Measurements from ENCODE around the gene ST6GALNAC2.
A peak's percentile ranks its signal among the peaks of the same experiment; 100 is the strongest.

The ST6GALNAC2 gene

GRCh38 chr17:76577876-76578275 is 7.8 kb downstream of the ST6GALNAC2 start:
- H3K4me1 ChIP-seq (ENCODE audit: control insufficient read depth in 1 of 2, insufficient read depth in 2 of 2, low read length in 2 of 2): no peaks in the 10 kb centered on the region
- no peak overlapping the region for H3K4ac ChIP-seq (ENCODE audit: low read depth, low read length)
- no peak overlapping the region for H3K4me3 ChIP-seq (ENCODE audit: low read depth, low read length)
- no peaks in the 10 kb centered on the region for H3K36me3 ChIP-seq (ENCODE audit: control insufficient read depth in 1 of 2, insufficient read depth in 2 of 2, low read length in 2 of 2)
- no peaks in the 10 kb centered on the region for H3K79me1 ChIP-seq (ENCODE audit: low read length)
- H2BK12ac ChIP-seq (ENCODE audit: low read length): no peak overlapping the region
- DNase-seq: no peak
- no peaks in the 10 kb centered on the region for H3K27me3 ChIP-seq (ENCODE audit: insufficient read depth, low read length)
- no peak overlapping the region for H2BK5ac ChIP-seq (ENCODE audit: low read depth, low read length, poor library complexity)
- H4K91ac ChIP-seq (ENCODE audit: low read depth, low read length): no peak overlapping the region
- H3K9me3 ChIP-seq (ENCODE audit: insufficient read depth, low read depth, low read length): no peaks in the 10 kb centered on the region
- WGBS (ENCODE audit: extremely low coverage, insufficient coverage, insufficient read length): no CpG with 5 or more reads among the region's 7 CpGs
- no peak overlapping the region for H4K8ac ChIP-seq (ENCODE audit: low read depth, low read length)
- no peak overlapping the region for H3K9ac ChIP-seq (ENCODE audit: low read length)
- H3K27ac ChIP-seq (ENCODE audit: low read depth, low read length): no peak overlapping the region
- H3K14ac ChIP-seq (ENCODE audit: low read length): no peak overlapping the region
- H3K23ac ChIP-seq (ENCODE audit: low read length): no peak overlapping the region
- no peak overlapping the region for H2BK120ac ChIP-seq (ENCODE audit: insufficient read depth, low read length, poor library complexity)
- no peak overlapping the region for H3K4me2 ChIP-seq (ENCODE audit: low read length)
- H3K18ac ChIP-seq (ENCODE audit: low read length): no peak overlapping the region
- H2AK5ac ChIP-seq (ENCODE audit: low read length): no peak overlapping the region
- H4K12ac ChIP-seq (ENCODE audit: low read depth, low read length): no peak overlapping the region
- no peaks in the 10 kb centered on the region for H3K79me2 ChIP-seq (ENCODE audit: control insufficient read depth, insufficient read depth, low read length, poor library complexity)
- no peak overlapping the region for H2AFZ ChIP-seq (ENCODE audit: insufficient read depth, low read length, poor library complexity)

GRCh38 chr17:76576189-76576588 is 9.5 kb downstream of the ST6GALNAC2 start:
- Histone ChIP-seq H3K4me2 (ENCODE audit: low read length) (no peak overlapping the region), H3K27ac (ENCODE audit: low read depth, low read length) (no peak overlapping the region), H3K27me3 (ENCODE audit: insufficient read depth, low read length) (no peaks in the 10 kb centered on the region), H4K8ac (ENCODE audit: low read depth, low read length) (no peak overlapping the region), H3K36me3 (ENCODE audit: control insufficient read depth in 1 of 2, insufficient read depth in 2 of 2, low read length in 2 of 2) (no peaks in the 10 kb centered on the region), H3K9me3 (ENCODE audit: insufficient read depth, low read depth, low read length) (no peaks in the 10 kb centered on the region), H3K4me3 (ENCODE audit: low read depth, low read length) (no peak overlapping the region), H3K79me1 (ENCODE audit: low read length) (no peaks in the 10 kb centered on the region), H3K9ac (ENCODE audit: low read length) (no peak overlapping the region), H4K12ac (ENCODE audit: low read depth, low read length) (no peak overlapping the region), H2BK12ac (ENCODE audit: low read length) (no peak overlapping the region), H2BK5ac (ENCODE audit: low read depth, low read length, poor library complexity) (no peak overlapping the region), H3K14ac (ENCODE audit: low read length) (no peak overlapping the region), H3K79me2 (ENCODE audit: control insufficient read depth, insufficient read depth, low read length, poor library complexity) (no peaks in the 10 kb centered on the region), H2AK5ac (ENCODE audit: low read length) (no peak overlapping the region), H3K18ac (ENCODE audit: low read length) (no peak overlapping the region), H3K4me1 (ENCODE audit: control insufficient read depth in 1 of 2, insufficient read depth in 2 of 2, low read length in 2 of 2) (no peaks in the 10 kb centered on the region), H2AFZ (ENCODE audit: insufficient read depth, low read length, poor library complexity) (no peak overlapping the region), H4K91ac (ENCODE audit: low read depth, low read length) (no peak overlapping the region), H3K23ac (ENCODE audit: low read length) (no peak overlapping the region), H2BK120ac (ENCODE audit: insufficient read depth, low read length, poor library complexity) (no peak overlapping the region), H3K4ac (ENCODE audit: low read depth, low read length) (no peak overlapping the region)
- WGBS (ENCODE audit: extremely low coverage, insufficient coverage, insufficient read length): 100% methylated on average over 1 of the region's 9 CpGs
- peak in 1 of 2 donors; percentile 40 for DNase-seq

GRCh38 chr17:76575570-76575969 is 10.1 kb downstream of the ST6GALNAC2 start:
- no peak overlapping the region for H2AFZ ChIP-seq (ENCODE audit: insufficient read depth, low read length, poor library complexity)
- no peak overlapping the region for H3K27ac ChIP-seq (ENCODE audit: low read depth, low read length)
- H3K4me2 ChIP-seq (ENCODE audit: low read length): no peak overlapping the region
- H4K91ac ChIP-seq (ENCODE audit: low read depth, low read length): no peak overlapping the region
- no peak overlapping the region for H2BK12ac ChIP-seq (ENCODE audit: low read length)
- no peak overlapping the region for H3K23ac ChIP-seq (ENCODE audit: low read length)
- H3K79me1 ChIP-seq (ENCODE audit: low read length): no peaks in the 10 kb centered on the region
- WGBS (ENCODE audit: extremely low coverage, insufficient coverage, insufficient read length): no CpG with 5 or more reads among the region's 5 CpGs
- H4K12ac ChIP-seq (ENCODE audit: low read depth, low read length): no peak overlapping the region
- H2BK120ac ChIP-seq (ENCODE audit: insufficient read depth, low read length, poor library complexity): no peak overlapping the region
- DNase-seq: no peak
- peaks cover 0 to 1% of the 10 kb centered on the region in 2 experiments for H3K4me1 ChIP-seq (ENCODE audit: control insufficient read depth in 1 of 2, insufficient read depth in 2 of 2, low read length in 2 of 2)
- H3K27me3 ChIP-seq (ENCODE audit: insufficient read depth, low read length): no peaks in the 10 kb centered on the region
- H3K9me3 ChIP-seq (ENCODE audit: insufficient read depth, low read depth, low read length): no peaks in the 10 kb centered on the region
- no peak overlapping the region for H2BK5ac ChIP-seq (ENCODE audit: low read depth, low read length, poor library complexity)
- H3K4ac ChIP-seq (ENCODE audit: low read depth, low read length): no peak overlapping the region
- no peaks in the 10 kb centered on the region for H3K79me2 ChIP-seq (ENCODE audit: control insufficient read depth, insufficient read depth, low read length, poor library complexity)
- H3K9ac ChIP-seq (ENCODE audit: low read length): no peak overlapping the region
- no peak overlapping the region for H3K14ac ChIP-seq (ENCODE audit: low read length)
- H3K4me3 ChIP-seq (ENCODE audit: low read depth, low read length): no peak overlapping the region
- no peak overlapping the region for H4K8ac ChIP-seq (ENCODE audit: low read depth, low read length)
- H3K18ac ChIP-seq (ENCODE audit: low read length): no peak overlapping the region
- H3K36me3 ChIP-seq (ENCODE audit: control insufficient read depth in 1 of 2, insufficient read depth in 2 of 2, low read length in 2 of 2): no peaks in the 10 kb centered on the region
- no peak overlapping the region for H2AK5ac ChIP-seq (ENCODE audit: low read length)

- no peak overlapping the region for H3K18ac ChIP-seq (ENCODE audit: low read length)
- H3K4me3 ChIP-seq (ENCODE audit: low read depth, low read length): no peak overlapping the region
- no peak overlapping the region for H4K8ac ChIP-seq (ENCODE audit: low read depth, low read length)
- no peaks in the 10 kb centered on the region for H3K9me3 ChIP-seq (ENCODE audit: insufficient read depth, low read depth, low read length)
- H2BK5ac ChIP-seq (ENCODE audit: low read depth, low read length, poor library complexity): no peak overlapping the region
- no peak overlapping the region for H2BK120ac ChIP-seq (ENCODE audit: insufficient read depth, low read length, poor library complexity)
- no peaks in the 10 kb centered on the region for H3K36me3 ChIP-seq (ENCODE audit: control insufficient read depth in 1 of 2, insufficient read depth in 2 of 2, low read length in 2 of 2)
- peaks cover 0 to 4% of the 10 kb centered on the region in 2 experiments for H3K4me1 ChIP-seq (ENCODE audit: control insufficient read depth in 1 of 2, insufficient read depth in 2 of 2, low read length in 2 of 2)
- H3K14ac ChIP-seq (ENCODE audit: low read length): no peak overlapping the region
- H3K4ac ChIP-seq (ENCODE audit: low read depth, low read length): no peak overlapping the region
- no peak overlapping the region for H3K4me2 ChIP-seq (ENCODE audit: low read length)
- no peak overlapping the region for H2BK12ac ChIP-seq (ENCODE audit: low read length)
- DNase-seq: no peak
- no peak overlapping the region for H3K27ac ChIP-seq (ENCODE audit: low read depth, low read length)
- H3K79me1 ChIP-seq (ENCODE audit: low read length): no peaks in the 10 kb centered on the region
- no peak overlapping the region for H2AFZ ChIP-seq (ENCODE audit: insufficient read depth, low read length, poor library complexity)
- H4K12ac ChIP-seq (ENCODE audit: low read depth, low read length): no peak overlapping the region
- H3K79me2 ChIP-seq (ENCODE audit: control insufficient read depth, insufficient read depth, low read length, poor library complexity): no peaks in the 10 kb centered on the region
- H3K23ac ChIP-seq (ENCODE audit: low read length): no peak overlapping the region
- no peak overlapping the region for H4K91ac ChIP-seq (ENCODE audit: low read depth, low read length)
- no peak overlapping the region for H2AK5ac ChIP-seq (ENCODE audit: low read length)
- no peak overlapping the region for H3K9ac ChIP-seq (ENCODE audit: low read length)
- no CpG with 5 or more reads among the region's 11 CpGs for WGBS (ENCODE audit: extremely low coverage, insufficient coverage, insufficient read length)
- no peaks in the 10 kb centered on the region for H3K27me3 ChIP-seq (ENCODE audit: insufficient read depth, low read length)
Measured at GRCh38 chr17:76574166-76574565, 11.5 kb downstream of the ST6GALNAC2 start.
